ENCODE data around the gene EYA4.
"Not testable (repeated sequence)": the region's sequence is repeated elsewhere in the genome, so short reads cannot be mapped to it uniquely, and the experiment has no call there.

Gene EYA4

GRCh38 chr6:133542056-133542821 lies 301.1 kb downstream of the EYA4 start:
- no peaks in the 10 kb centered on the region for H3K27me3 ChIP-seq (ENCODE audit: control insufficient read depth in 1 of 2, insufficient read depth in 2 of 2, low read length in 2 of 2)
- H3K9ac ChIP-seq (ENCODE audit: low read length) = no peak overlapping the region
- no peaks in the 10 kb centered on the region for H3K36me3 ChIP-seq (ENCODE audit: insufficient read depth, low read length)
- no peak overlapping the region for H3K27ac ChIP-seq (ENCODE audit: low read depth, low read length)
- H3K4me1 ChIP-seq (ENCODE audit: insufficient read depth, low read length) = peaks cover 7% of the 10 kb centered on the region
- no peak overlapping the region for H3K4me3 ChIP-seq (ENCODE audit: low read depth in 1 of 2, low read length in 2 of 2)
- no peaks in the 10 kb centered on the region for H3K9me3 ChIP-seq (ENCODE audit: low read length)

- peaks cover 7% of the 10 kb centered on the region for H3K4me1 ChIP-seq (ENCODE audit: insufficient read depth, low read length)
- H3K27ac ChIP-seq (ENCODE audit: low read depth, low read length) = no peak overlapping the region
- H3K36me3 ChIP-seq (ENCODE audit: insufficient read depth, low read length) = no peaks in the 10 kb centered on the region
- no peak overlapping the region for H3K9ac ChIP-seq (ENCODE audit: low read length)
- H3K9me3 ChIP-seq (ENCODE audit: low read length) = no peaks in the 10 kb centered on the region
- no peak overlapping the region for H3K4me3 ChIP-seq (ENCODE audit: low read depth in 1 of 2, low read length in 2 of 2)
- no peaks in the 10 kb centered on the region for H3K27me3 ChIP-seq (ENCODE audit: control insufficient read depth in 1 of 2, insufficient read depth in 2 of 2, low read length in 2 of 2)
Measured at GRCh38 chr6:133544419-133544818, 303.3 kb downstream of the EYA4 start.

- Histone ChIP-seq H3K9me3 (ENCODE audit: low read length) (no peaks in the 10 kb centered on the region), H3K27ac (ENCODE audit: low read depth, low read length) (no peak overlapping the region), H3K36me3 (ENCODE audit: insufficient read depth, low read length) (no peaks in the 10 kb centered on the region), H3K27me3 (ENCODE audit: control insufficient read depth in 1 of 2, insufficient read depth in 2 of 2, low read length in 2 of 2) (no peaks in the 10 kb centered on the region), H3K4me3 (ENCODE audit: low read depth in 1 of 2, low read length in 2 of 2) (no peak overlapping the region), H3K9ac (ENCODE audit: low read length) (no peak overlapping the region), H3K4me1 (ENCODE audit: insufficient read depth, low read length) (peaks cover 4% of the 10 kb centered on the region)
Measured at GRCh38 chr6:133546098-133546497, 304.9 kb downstream of the EYA4 start.

DNA sequence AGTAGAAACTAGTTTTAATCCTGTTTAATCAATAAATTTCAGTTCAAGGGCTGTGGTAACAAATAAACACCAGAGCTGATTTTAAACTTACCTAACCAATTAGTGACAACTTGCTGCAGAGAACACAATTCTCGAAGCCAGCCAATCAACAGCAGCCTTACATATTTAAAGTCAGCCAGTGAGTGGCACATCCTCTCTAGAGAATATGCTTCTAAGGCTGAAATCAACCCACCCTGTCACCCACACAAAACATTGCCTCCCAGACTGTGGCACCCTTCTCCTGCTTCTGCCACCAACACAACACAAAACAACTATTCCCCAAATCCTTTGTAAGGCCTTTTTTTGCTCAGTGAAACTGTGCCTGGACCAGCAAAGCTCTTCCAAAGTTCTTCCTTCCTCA lies 306.0 kb downstream of the EYA4 start:
- Histone ChIP-seq H3K36me3 (ENCODE audit: insufficient read depth, low read length) (no peaks in the 10 kb centered on the region), H3K4me1 (ENCODE audit: insufficient read depth, low read length) (peaks cover 9% of the 10 kb centered on the region), H3K9ac (ENCODE audit: low read length) (no peak overlapping the region), H3K4me3 (ENCODE audit: low read depth in 1 of 2, low read length in 2 of 2) (no peak overlapping the region), H3K27ac (ENCODE audit: low read depth, low read length) (no peak overlapping the region), H3K9me3 (ENCODE audit: low read length) (no peaks in the 10 kb centered on the region), H3K27me3 (ENCODE audit: control insufficient read depth in 1 of 2, insufficient read depth in 2 of 2, low read length in 2 of 2) (no peaks in the 10 kb centered on the region)

GRCh38 chr6:133548423-133549159 lies 307.4 kb downstream of the EYA4 start:
- no peak overlapping the region for H3K27ac ChIP-seq (ENCODE audit: low read depth, low read length)
- no peak overlapping the region for H3K9ac ChIP-seq (ENCODE audit: low read length)
- no peaks in the 10 kb centered on the region for H3K9me3 ChIP-seq (ENCODE audit: low read length)
- H3K36me3 ChIP-seq (ENCODE audit: insufficient read depth, low read length) = no peaks in the 10 kb centered on the region
- H3K4me3 ChIP-seq (ENCODE audit: low read depth in 1 of 2, low read length in 2 of 2) = no peak overlapping the region
- H3K4me1 ChIP-seq (ENCODE audit: insufficient read depth, low read length) = peaks cover 13% of the 10 kb centered on the region
- no peaks in the 10 kb centered on the region for H3K27me3 ChIP-seq (ENCODE audit: control insufficient read depth in 1 of 2, insufficient read depth in 2 of 2, low read length in 2 of 2)

DNA sequence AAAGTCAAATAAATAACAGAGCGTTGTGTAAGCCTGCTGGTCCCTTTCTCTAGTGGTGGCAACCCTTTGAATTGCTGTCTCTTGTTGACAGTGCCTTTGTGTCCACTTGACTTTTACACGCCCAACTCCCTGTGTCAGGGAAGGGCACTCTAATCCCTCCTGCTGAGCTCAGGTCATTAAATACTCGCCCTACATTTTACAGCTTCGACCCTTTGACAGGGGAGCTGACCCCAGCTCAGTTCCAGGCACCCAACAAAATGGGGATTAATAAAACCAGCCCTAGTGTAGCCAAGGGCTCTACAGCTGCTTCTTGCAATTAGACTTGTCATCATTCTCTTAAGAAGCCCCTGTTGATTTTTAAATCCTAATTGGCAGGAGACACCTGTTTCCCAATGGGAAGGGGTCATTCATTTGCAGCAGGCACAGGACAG lies 308.2 kb downstream of the EYA4 start:
- Histone ChIP-seq H3K4me1 (ENCODE audit: insufficient read depth, low read length) (peaks cover 13% of the 10 kb centered on the region), H3K9me3 (ENCODE audit: low read length) (no peaks in the 10 kb centered on the region), H3K27ac (ENCODE audit: low read depth, low read length) (no peak overlapping the region), H3K4me3 (ENCODE audit: low read depth in 1 of 2, low read length in 2 of 2) (no peak overlapping the region), H3K36me3 (ENCODE audit: insufficient read depth, low read length) (no peaks in the 10 kb centered on the region), H3K27me3 (ENCODE audit: control insufficient read depth in 1 of 2, insufficient read depth in 2 of 2, low read length in 2 of 2) (no peaks in the 10 kb centered on the region), H3K9ac (ENCODE audit: low read length) (no peak overlapping the region)

GRCh38 chr6:133550026-133550425 lies 308.9 kb downstream of the EYA4 start:
- Histone ChIP-seq H3K4me3 (ENCODE audit: low read depth in 1 of 2, low read length in 2 of 2) (no peak overlapping the region), H3K27ac (ENCODE audit: low read depth, low read length) (no peak overlapping the region), H3K27me3 (ENCODE audit: control insufficient read depth in 1 of 2, insufficient read depth in 2 of 2, low read length in 2 of 2) (no peaks in the 10 kb centered on the region), H3K9me3 (ENCODE audit: low read length) (no peaks in the 10 kb centered on the region), H3K36me3 (ENCODE audit: insufficient read depth, low read length) (no peaks in the 10 kb centered on the region), H3K9ac (ENCODE audit: low read length) (no peak overlapping the region), H3K4me1 (ENCODE audit: insufficient read depth, low read length) (peaks cover 13% of the 10 kb centered on the region)

GRCh38 chr6:133551436-133551835 lies 310.3 kb downstream of the EYA4 start:
- Histone ChIP-seq H3K27ac (ENCODE audit: low read depth, low read length) (no peak overlapping the region), H3K9me3 (ENCODE audit: low read length) (no peaks in the 10 kb centered on the region), H3K4me3 (ENCODE audit: low read depth in 1 of 2, low read length in 2 of 2) (no peak overlapping the region), H3K27me3 (ENCODE audit: control insufficient read depth in 1 of 2, insufficient read depth in 2 of 2, low read length in 2 of 2) (no peaks in the 10 kb centered on the region), H3K9ac (ENCODE audit: low read length) (no peak overlapping the region), H3K4me1 (ENCODE audit: insufficient read depth, low read length) (peaks cover 13% of the 10 kb centered on the region), H3K36me3 (ENCODE audit: insufficient read depth, low read length) (no peaks in the 10 kb centered on the region)

GRCh38 chr6:133551847-133552341 lies 310.7 kb downstream of the EYA4 start:
- Histone ChIP-seq H3K27ac (ENCODE audit: low read depth, low read length) (no peak overlapping the region), H3K4me1 (ENCODE audit: insufficient read depth, low read length) (peaks cover 13% of the 10 kb centered on the region), H3K36me3 (ENCODE audit: insufficient read depth, low read length) (no peaks in the 10 kb centered on the region), H3K27me3 (ENCODE audit: control insufficient read depth in 1 of 2, insufficient read depth in 2 of 2, low read length in 2 of 2) (no peaks in the 10 kb centered on the region), H3K4me3 (ENCODE audit: low read depth in 1 of 2, low read length in 2 of 2) (no peak overlapping the region), H3K9ac (ENCODE audit: low read length) (no peak overlapping the region), H3K9me3 (ENCODE audit: low read length) (no peaks in the 10 kb centered on the region)

- Histone ChIP-seq H3K4me1 (ENCODE audit: insufficient read depth, low read length) (peaks cover 13% of the 10 kb centered on the region), H3K36me3 (ENCODE audit: insufficient read depth, low read length) (no peaks in the 10 kb centered on the region), H3K9me3 (ENCODE audit: low read length) (no peaks in the 10 kb centered on the region), H3K4me3 (ENCODE audit: low read depth in 1 of 2, low read length in 2 of 2) (no peak overlapping the region), H3K27me3 (ENCODE audit: control insufficient read depth in 1 of 2, insufficient read depth in 2 of 2, low read length in 2 of 2) (no peaks in the 10 kb centered on the region), H3K9ac (ENCODE audit: low read length) (no peak overlapping the region), H3K27ac (ENCODE audit: low read depth, low read length) (no peak overlapping the region)
Measured at GRCh38 chr6:133553652-133554051, 312.5 kb downstream of the EYA4 start.

GRCh38 chr6:133554121-133554520 lies 313.0 kb downstream of the EYA4 start:
- not testable (repeated sequence) for H3K27me3 ChIP-seq (ENCODE audit: control insufficient read depth in 1 of 2, insufficient read depth in 2 of 2, low read length in 2 of 2); H3K9me3 ChIP-seq (ENCODE audit: low read length); H3K36me3 ChIP-seq (ENCODE audit: insufficient read depth, low read length); H3K27ac ChIP-seq (ENCODE audit: low read depth, low read length); H3K4me3 ChIP-seq (ENCODE audit: low read depth in 1 of 2, low read length in 2 of 2); H3K9ac ChIP-seq (ENCODE audit: low read length)
- peaks cover 13% of the 10 kb centered on the region for H3K4me1 ChIP-seq (ENCODE audit: insufficient read depth, low read length)

All from muscle layer of colon (tissue), 2 donors.